HG02870 (cell line): ENCODE data around the gene CNPY3.
"Not testable (repeated sequence)": the region's sequence is repeated elsewhere in the genome, so short reads cannot be mapped to it uniquely, and the experiment has no call there.

Experiments used
- ATAC-seq: cut with Tn5 transposase; IDR thresholded peaks from one replicate; pipeline ENCODE4 v1.9.1; 2021; ENCODE audit warnings: mild to moderate bottlenecking, moderate library complexity; ENCODE audit not compliant: unreplicated experiment

The CNPY3 gene

DNA sequence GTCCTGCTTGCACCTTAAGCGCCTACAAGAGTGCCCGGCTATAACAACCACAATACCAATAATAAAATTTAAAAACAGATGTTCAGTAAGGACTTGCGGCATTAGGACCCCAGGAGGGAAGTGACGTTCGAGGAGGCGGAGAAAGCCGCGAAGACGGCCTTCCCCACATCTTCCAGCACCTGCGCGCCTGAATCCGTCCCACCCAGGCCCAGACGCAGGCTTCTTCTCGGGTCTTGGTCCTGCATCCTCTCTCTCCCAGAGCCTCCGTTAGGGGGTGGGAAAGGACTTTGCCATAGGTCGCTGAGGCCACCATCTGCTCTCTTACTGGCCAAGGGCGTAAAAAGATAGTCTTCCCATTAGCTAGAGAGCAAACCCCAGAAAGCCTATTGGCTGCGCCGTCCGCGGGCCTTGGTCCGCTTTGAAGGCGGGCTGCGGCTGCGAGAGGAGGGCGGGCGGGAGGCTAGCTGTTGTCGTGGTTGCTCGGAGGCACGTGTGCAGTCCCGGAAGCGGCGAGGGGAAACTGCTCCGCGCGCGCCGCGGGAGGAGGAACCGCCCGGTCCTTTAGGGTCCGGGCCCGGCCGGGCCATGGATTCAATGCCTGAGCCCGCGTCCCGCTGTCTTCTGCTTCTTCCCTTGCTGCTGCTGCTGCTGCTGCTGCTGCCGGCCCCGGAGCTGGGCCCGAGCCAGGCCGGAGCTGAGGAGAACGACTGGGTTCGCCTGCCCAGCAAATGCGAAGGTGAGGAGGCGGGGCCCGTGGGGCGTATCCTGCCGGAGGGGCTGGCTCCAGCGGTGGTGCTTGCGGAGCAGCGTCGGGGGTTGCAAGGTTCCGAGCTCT lies at the start of gene CNPY3:
Gene CNPY3 (plus strand): TSS at position 495 of the 835 bp plus-strand sequence. CDS start 91 bp downstream, at position 586.
- ATAC-seq, result peak; percentile 66

DNA sequence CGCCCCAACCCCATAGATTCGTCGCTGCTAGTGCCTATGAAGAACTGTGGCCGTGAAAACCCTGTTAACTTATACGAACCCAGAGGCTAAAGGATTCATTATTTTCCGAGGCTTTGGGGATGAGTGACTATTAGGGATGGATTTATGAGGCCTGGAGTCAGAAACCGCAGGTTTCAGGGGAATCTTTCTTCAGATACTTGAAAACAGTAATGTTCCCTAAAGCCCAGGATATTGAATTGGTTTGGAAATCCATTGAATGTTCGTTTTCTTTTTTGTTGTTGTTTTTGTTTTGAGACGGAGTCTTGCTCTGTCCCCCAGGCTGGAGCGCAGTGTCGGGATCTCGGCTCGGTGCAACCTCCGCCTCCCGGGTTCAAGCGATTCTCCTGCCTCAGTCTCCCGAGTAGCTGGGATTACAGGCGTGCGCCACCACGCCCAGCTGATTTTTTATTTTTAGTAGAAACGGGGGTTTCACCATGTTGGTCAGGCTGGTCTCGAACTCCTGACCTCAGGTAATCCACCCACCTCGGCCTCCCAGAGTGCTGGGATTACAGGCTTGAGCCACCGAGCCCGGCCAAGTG lies 49.0 kb upstream of the CNPY3 start:
- ATAC-seq, result not testable (repeated sequence)

- not testable (repeated sequence) for ATAC-seq
Measured at GRCh38 chr6:42880871-42881270, 48.4 kb upstream of the CNPY3 start.

DNA sequence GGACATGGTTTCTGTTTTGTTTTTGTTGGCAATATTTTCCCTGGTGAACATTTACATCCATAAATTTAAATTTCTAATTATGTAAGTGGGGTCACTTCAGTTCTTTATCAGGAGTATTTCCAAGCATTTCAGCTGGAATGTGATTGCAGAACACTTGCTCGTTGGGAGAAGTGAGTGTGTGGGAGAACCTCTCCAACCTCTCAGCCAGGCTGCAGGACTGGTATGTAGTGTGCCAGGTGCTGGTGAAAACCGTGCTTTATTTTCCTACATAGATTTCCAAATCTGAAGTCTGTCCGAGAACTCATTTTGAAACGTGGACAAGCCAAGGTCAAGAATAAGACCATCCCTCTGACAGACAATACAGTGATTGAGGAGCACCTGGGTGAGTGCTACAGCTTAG lies 43.6 kb upstream of the CNPY3 start:
- ATAC-seq, result no peak

DNA sequence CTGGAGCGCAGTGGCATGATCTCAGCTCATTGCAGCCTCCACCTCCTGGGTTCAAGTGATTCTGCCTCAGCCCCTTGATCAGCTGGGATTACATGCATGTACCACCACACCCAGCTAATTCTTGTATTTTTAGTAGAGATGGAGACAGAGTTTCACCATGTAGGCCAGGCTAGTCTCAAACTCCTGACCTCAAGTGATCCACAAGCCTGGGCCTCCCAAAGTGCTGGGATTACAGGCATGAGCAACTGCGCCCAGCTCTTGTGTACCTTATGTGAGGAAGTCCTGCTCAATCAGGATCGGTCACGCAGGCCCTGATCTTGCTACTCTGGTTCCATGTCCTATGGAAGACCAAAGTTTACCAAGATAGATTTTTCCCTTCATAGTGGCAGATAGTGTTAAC lies 41.1 kb upstream of the CNPY3 start:
- not testable (repeated sequence) for ATAC-seq

GRCh38 chr6:42889815-42890214 lies 39.5 kb upstream of the CNPY3 start:
- ATAC-seq, result no peak

DNA sequence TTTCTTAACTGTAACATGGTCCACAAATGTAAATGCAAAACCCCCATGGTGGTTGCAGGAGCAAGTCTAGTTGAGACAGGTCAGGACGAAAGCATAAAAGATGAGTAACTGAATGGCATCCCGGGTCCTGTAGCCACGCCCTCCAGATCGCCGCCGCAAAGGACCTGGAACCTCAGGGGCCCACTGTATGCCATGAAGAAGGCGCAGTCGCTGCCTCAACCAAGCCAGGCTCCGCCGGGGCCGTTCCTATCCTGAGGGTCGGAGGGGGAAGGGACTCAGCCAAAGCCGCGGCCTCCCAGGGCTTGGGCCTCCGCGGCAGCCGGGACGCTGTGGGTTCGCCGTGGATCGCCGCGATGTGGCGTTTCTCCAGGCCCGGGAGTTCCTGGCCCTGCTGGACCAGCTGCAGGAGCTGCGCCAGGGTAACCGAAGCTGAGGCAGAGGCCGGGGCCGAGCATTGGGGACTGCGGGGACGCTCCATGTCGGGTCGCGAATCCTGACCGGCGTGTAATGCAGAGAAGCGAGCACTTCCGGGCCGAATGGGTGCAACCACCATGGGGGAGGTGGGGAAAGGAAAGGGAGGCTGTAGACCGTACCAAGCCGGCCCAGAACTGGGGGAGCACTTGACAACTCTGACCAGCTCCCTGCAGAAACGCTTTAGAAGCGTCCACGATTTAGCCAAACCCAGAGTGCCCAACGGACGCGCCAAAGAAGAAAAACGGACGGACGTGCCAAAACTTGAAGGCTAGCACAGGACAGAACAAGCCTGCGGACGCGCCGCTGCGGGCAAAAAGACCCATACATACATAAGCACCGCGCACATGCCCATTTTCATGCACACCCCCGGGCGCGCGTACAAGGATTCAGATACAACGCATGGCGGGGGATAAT lies 38.7 kb upstream of the CNPY3 start:
- ATAC-seq, result peak; percentile 88

GRCh38 chr6:42891199-42891722 lies 38.0 kb upstream of the CNPY3 start:
- no peak for ATAC-seq

GRCh38 chr6:42894041-42894828 lies 35.0 kb upstream of the CNPY3 start:
- not testable (repeated sequence) for ATAC-seq

- ATAC-seq, result no peak
Measured at GRCh38 chr6:42896178-42896719, 33.0 kb upstream of the CNPY3 start.

GRCh38 chr6:42898891-42899361 lies 30.4 kb upstream of the CNPY3 start:
- ATAC-seq, result no peak

- no peak for ATAC-seq
Measured at GRCh38 chr6:42899871-42900270, 29.4 kb upstream of the CNPY3 start.

DNA sequence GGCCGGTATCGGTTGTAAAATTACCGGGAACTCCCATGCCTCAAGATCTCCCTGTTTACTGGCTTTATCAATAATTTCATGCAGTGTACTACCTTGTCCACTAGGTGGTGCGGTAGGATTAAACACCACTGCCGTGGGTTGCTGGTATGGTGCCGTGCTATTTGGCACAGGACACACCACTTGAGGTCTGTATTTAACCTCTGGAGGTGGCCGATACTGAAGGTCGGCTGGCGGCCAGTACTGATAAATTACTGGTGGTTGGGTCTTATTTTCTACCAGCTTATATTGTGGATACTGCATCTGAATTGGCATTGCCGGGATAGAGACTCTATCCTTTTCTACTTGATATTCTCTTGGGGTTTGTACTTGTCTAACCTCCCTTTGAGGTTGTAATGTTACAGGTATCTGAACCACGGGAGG lies 27.7 kb upstream of the CNPY3 start:
- no peak for ATAC-seq

DNA sequence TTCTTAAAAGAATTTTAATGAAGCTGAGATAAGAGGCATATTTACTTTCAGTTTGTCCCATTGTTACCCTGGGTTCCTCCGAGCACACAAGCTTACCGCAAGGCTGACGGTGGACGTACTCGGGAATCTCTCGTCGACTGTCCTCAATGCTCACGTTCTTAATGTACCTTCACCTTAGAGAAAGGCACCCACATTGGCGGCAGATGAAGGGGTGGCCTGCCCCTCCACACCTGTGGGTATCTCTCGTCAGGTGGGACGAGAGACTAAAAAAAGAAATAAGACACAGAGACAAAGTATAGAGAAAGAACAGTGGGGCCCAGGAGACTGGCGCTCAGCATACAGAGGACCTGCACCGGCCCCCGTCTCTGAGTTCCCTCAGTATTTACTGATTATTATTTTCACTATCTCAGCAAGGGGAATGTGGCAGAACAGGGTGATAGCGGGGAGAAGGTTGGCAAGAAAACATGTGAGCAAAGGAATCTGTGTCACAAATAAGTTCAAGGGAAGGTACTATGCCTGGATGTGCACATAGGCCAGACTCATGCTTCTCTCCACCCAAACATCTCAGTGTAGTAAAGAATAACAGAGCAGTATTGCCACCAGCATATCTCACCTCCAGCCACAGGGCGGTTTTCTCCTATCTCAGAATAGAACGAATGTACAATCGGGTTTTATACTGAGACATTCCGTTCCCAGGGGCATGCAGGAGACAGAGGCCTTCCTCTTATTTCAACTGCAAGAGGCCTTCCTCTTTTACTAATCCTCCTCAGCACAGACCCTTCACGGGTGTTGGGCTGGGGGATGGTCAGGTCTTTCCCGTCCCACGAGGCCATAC lies 26.6 kb upstream of the CNPY3 start:
- ATAC-seq, result not testable (repeated sequence)

DNA sequence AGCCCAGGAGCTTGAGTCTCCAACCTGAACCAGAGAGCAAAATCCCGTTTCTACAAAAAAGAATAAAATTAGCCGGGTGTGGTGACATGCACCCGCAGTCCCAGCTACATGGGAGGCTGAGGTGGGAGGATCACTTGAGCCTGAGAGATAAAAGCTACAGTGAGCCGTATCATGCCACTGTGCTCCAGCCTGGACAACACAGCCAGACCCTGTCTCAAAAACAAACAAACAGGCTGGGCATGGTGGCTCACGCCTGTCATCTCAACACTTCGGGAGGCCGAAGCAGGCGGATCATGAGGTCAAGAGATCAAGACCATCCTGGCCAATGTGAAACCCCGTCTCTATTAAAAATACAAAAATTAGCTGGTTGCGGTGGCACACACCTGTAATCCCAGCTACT lies 24.8 kb upstream of the CNPY3 start:
- ATAC-seq, result no peak

- no peak for ATAC-seq
Measured at GRCh38 chr6:42907336-42907735, 21.9 kb upstream of the CNPY3 start.

DNA sequence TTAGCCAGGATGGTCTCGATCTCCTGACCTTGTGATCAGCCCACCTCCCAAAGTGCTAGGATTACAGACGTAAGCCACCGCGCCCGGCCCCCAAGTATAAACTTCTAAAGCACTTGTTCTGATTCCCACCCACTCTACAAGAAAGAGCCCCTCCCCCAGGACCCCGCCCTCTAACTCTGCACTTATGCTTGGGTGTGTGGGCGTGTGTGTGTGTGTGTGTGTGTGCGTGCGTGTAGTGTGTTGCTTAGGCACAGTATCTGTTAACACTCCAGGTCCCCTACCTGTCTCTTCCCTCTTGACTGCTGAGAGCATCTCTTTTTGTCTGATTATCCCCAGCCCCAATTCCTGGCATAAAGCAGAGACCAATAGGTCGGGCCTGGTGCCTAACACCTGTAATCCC lies 19.4 kb upstream of the CNPY3 start:
- ATAC-seq, result no peak

- ATAC-seq, result no peak
Measured at GRCh38 chr6:42911171-42912021, 17.9 kb upstream of the CNPY3 start.
